NCI-H524 treated with DMSO at 0.1 percent for 48 hours (cell line): Measurements from ENCODE around the gene FYB1.

Experiments
- DNase-seq: peaks from one replicate; lab custom pipeline; 2025; lab: John Stamatoyannopoulos, UW

The FYB1 gene

GRCh38 chr5:39120052-39120420 lies 99.3 kb downstream of the FYB1 start:
- no peak for DNase-seq

DNA sequence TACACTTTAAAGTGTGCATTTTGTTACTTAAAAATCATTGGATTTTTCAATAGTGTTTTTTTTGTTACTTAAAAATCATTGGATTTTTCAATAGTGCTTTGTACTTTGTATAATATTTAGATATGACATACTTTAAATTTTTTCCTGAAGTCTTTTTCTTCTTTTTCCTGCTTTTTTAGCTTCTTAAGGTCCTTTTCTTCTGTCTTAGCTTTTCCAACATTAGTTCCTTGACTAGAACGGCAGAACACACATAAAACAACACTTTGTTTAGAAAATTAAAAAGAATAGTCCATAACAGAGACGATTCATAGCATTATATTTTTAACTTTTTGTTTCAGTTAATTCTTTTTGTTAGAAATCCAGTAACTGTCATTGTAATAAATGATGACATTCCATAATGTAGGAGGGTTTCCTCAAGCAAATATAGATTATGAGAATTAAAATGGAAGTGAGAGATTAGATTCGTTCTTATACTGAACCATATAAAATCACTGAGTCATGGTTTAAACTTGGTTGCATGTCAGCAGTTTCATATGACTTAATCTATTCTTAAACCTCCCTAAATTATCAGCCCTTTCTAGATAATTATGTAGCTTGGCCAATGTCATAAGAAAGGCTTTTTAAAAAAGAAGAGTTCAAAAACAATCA lies 99.8 kb downstream of the FYB1 start:
- DNase-seq, result no peak

DNA sequence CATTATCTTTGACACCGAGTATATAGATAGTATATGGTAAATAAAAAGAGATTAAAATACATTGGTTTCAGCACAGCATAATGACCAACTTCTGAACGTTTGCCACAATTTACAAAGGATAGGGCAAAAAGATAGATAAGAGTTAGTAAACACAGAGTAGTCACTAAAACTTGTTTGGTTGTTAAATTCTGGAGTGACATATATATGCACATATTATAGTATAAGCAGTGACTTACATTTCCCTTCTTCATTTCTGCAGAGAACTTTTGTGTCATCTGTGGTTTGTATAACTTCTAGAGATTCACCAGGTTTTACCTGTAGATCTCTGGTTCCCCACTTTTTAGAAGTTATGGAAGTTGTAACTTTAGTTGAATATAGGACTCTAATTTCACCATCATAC lies 100.7 kb downstream of the FYB1 start:
- DNase-seq, result no peak

DNA sequence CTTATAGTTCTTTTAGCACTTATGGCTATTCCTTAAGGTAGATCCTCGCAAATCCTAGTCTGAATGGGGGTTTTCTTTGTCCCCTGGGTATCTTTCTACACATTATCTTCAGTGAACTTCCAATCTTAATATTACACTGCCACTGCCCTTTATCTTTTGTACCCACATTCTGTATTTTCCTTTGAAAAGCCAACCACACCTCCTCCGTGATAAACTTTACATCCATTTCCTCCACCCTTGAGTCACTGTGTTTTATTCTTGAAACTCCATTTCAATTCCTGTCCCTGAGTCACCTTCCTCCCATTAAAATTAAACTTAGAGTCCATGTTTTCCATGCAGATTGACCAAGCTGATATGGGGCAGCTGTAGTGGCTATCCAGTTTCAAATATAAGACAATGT lies 102.0 kb downstream of the FYB1 start:
- no peak for DNase-seq

- no peak for DNase-seq
These were observed 102.8 kb downstream of the FYB1 start for GRCh38 chr5:39116344-39117170.

DNA sequence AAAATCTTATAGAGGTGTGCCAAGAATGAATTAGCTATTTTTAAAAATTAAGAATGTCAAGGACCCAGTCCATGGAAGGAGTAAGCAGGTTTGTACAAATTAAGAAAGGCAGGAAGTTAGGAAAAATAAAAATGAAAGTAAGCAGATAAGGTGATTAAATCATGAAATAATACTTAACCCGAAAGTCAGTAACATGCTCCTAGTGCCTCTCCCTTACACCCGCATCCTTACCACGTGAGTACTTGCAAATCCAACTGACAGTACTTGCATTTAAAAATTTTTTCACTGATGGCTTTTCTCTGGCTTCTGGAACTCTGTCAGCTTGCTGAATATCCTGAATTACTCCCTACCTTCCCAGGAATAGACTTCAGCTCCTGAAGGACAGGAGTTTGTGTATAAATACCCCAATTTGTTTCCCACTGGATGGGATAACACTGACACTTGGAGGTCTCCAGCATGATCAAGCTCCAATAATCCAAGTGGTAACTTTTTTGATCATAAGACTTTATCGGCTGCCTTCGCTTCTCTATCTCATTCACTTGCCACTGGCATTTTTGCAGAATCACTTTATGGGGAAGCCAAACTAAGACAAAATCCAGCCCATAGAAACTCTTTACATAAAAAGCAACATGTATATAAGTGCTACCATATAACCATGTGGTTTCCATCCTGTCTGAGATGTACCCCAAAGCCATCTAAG lies 103.6 kb downstream of the FYB1 start:
- no peak for DNase-seq

DNA sequence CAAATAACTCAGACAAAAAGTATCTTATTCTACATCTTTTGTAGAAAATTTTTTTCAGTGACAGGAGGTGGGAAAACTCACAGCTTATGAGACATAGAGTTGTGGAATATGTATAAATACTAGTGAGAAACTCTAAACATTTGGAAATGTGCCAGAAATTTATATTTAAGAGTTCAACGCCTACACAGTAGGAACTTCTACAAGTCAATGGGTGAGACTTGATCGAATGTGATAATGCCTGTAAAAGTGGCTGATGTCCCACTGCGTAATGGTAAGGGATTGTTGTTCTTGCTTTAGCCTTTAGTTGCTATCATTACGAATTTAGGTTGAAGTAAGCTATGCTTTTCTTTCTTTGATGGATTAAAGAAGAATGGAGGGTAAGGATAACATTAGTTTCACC lies 105.2 kb downstream of the FYB1 start:
- DNase-seq, result no peak

DNA sequence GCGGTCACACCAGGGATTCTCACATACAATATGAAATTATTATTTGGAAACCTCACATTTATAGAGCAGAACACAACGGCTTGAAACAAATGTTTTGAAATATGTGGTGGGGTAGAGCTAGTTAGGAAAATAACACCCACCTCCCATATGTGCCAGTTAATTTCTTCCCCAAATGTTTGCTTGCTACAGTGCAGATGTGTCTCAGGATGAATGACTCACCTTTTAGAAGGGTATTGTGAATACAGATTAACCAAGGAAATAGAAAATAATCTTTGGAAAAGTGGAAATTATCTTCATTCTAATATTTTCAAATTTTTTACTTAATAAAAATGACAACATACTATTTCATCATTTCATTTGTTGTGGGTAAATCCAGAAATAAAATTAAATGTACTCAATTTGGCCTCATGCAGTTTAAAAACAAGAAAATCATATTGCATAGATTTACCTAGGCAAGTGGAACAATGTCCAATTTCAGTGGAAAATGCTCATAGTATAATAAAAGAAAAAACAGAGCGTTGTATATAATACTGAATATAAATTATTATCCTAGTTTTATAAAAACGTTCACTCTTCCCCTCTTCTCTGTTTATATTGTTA lies 105.9 kb downstream of the FYB1 start:
- DNase-seq, result no peak

GRCh38 chr5:39109606-39110005 lies 109.8 kb downstream of the FYB1 start:
- no peak for DNase-seq

DNA sequence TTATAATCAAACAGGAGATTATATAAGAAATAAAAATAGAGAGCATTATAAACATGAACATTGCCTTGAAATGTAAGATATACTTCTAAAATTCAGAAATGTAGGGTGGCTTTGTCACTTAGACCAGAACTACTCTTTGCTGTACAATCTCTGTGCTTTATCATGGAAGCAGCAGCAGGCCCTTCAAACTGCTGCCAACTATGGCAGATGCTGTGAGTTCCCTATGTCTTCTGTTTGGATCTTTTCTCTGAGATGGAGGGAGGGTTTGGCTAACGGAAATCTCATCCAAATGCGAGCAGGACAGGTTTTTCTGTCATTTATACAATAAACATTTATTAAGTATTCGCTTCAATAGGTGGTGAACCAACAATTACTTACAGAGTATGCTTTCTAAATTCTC lies 110.4 kb downstream of the FYB1 start:
- DNase-seq, result no peak

- no peak for DNase-seq
These were observed 112.0 kb downstream of the FYB1 start for GRCh38 chr5:39107350-39107749.

DNA sequence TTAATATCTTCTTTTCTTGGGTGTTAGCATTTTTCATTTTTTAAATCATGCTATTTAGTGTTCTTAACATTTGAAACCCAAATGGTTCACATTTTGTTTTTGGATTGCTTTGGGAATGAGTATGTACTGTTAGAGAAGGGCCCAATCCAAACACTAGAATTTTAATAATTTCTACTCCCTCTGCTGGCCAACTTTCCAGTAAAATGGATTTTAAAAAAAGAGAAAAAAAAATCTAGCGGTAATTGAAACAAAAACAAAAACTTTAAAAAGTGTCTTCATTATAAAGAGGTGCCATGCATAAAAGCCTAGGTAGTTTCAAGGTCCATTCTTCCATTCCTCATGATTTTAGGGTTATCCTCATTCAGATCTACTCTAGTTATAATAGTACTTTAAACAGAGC lies 113.0 kb downstream of the FYB1 start:
- DNase-seq, result no peak

- no peak for DNase-seq
These were observed 115.1 kb downstream of the FYB1 start for GRCh38 chr5:39104221-39104620.

DNA sequence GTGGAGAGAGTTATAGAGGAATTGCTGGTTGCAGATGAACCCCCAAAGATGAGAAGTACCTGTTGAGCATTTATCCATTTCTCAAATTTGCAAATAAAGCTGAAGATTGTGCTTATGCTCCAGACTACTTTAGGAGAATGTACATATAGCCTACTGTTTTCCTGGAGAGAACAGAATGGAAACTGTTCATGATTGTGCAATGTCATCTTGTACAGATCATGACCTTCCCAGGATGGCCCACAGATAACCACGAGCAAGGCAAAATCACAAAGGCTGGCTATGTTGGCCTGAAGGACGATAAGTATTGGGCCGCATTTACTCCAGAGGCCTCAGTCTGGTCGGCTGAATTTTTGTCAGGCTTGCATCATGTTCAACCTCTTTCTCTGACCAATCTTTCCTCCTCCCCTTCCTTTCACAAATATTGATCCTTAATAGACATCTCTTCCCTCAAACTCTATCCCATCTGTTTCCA lies 116.6 kb downstream of the FYB1 start:
- DNase-seq, result no peak

GRCh38 chr5:39100851-39101396 lies 118.4 kb downstream of the FYB1 start:
- no peak for DNase-seq

DNA sequence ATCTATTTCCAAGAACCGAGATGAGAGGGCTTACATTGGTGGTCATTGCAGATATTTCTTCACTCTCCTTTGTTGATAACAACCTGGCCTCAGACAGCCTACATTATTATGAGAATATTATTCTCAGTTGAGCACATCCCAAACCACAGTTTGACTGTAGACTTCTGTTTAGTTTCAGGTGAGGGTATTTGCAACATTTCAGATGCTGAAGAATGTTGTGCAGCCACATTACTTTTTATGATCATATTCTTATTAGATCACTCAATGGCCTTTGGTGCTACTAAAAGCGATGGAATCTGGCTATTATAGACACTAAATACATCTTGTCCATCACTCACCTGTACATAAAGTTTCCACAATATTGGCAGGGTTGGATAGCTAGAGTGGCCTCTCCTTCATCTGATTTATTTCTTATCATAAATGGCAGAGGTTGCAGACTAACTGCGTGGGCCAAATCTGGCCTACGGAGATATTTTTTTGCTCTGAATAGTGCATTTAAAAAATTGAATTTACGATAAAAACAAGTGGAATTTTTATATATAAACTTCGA lies 119.0 kb downstream of the FYB1 start:
- no peak for DNase-seq

GRCh38 chr5:39099831-39100230 lies 119.5 kb downstream of the FYB1 start:
- no peak for DNase-seq

- no peak for DNase-seq
These were observed 126.0 kb downstream of the FYB1 start for GRCh38 chr5:39093352-39093751.

DNA sequence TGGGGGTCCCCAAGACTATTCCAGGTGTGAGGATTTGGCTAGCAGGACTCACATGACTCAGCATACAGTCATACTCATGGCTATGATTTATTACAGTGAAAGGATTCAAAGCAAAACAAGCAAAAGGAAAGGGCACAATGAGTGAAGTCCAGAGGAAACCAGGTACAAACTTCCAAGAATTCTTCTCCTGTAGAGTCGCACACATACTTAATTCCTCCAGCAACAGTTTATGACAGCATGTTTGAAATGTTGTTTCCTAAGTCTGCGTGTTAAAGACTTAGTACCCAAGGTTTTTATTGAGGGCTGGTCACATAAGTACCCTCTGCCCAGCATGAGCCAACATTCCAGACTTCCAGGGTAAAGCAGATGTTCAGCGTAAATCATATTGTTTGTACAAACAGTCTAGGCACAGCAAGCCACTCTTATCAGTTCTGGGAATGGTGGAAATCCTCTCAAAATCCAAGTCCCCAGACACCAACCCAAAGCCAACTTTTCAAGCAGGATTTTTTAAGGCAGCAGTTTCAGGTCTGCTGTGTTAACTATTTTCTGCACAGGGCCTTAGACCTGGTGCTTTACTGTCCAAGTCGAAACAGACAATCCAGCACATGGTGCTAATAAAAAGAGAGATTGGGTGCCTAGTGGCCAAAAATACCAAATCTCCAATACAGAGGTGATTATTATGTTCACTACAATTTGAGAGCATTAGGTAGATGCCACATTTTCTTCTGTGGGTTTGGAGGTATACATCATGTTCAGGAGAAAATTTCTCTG lies 126.6 kb downstream of the FYB1 start:
- no peak for DNase-seq

DNA sequence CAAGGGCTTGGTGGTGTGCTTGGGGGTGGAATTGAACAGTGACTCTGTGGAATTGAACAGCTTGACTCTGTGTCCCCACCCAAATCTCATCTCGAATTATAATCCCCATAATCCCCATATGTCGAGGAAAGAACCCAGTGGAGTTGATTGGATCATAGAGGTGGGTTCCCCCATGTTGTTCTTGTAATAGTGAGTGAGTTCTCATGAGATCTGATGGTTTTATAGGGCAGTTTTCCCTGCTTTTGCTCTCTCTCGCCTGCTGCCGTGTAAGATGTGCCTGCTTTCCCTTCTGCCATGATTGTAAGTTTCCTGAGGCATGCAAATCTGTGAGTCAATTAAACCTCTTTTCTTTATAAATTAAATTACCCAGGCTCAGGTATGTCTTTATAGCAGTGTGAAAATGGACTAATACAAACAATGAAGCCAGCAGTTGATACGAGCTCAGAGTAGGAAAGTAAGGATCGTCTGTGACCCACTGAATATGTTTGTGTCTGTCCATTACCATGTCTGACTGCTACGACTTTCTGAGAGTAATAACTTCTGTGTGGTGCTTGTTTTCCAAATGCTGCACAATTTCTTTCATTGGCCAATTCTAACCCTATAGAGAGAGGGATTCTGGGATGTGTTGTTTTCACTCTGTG lies 127.3 kb downstream of the FYB1 start:
- no peak for DNase-seq

DNA sequence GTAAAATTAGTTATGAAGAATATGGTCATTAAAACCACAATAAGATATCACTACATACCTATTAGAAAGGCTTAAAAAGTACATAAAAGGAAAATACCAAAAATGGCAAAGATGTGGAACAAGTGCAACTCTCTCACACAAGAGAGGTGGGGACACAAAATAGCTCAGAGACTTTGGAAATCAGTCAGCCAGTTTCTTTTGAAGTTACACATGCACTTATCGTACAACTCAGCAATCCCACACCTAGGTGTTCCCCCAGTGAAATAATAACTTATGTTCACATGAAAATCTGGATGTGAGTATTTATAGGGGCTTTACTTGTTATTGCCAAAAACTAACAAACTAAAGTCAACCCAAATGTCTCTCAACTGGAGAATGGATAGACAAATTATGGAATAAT lies 135.4 kb downstream of the FYB1 start:
- DNase-seq, result no peak
